Nephron (organoid): Measurements from ENCODE around the gene SYNPO.

Source experiments
- H3K27ac Mint-ChIP-seq, 3 experiments: 2 replicates each; pipeline ENCODE4 v1.8.0; 2020; ENCODE audit warnings: mixed read lengths in 3 of 3, mild to moderate bottlenecking in 2 of 3, moderate library complexity in 1 of 3
- H3K27me3 Mint-ChIP-seq: 2 replicates; pipeline ENCODE4 v1.8.0; 2021; ENCODE audit warnings: low read depth, mild to moderate bottlenecking, moderate library complexity, mixed read lengths
- H3K36me3 Mint-ChIP-seq: 2 replicates; pipeline ENCODE4 v1.8.0; 2020; ENCODE audit warnings: low read depth, mixed read lengths
- H3K4me1 Mint-ChIP-seq: 2 replicates; pipeline ENCODE4 v1.8.0; 2020; ENCODE audit warnings: mixed read lengths
- H3K4me3 Mint-ChIP-seq, 3 experiments: 2 replicates each; pipeline ENCODE4 v1.8.0; 2020; ENCODE audit warnings: mild to moderate bottlenecking in 3 of 3, mixed read lengths in 3 of 3, moderate library complexity in 2 of 3
- H3K9me3 Mint-ChIP-seq: 2 replicates; pipeline ENCODE4 v1.8.0; 2020; ENCODE audit warnings: mixed read lengths
- TF ChIP-seq, protein P1 (sequence below), 3 experiments: fragments of 200-600 bp; sonication (generic); IDR thresholded peaks; one replicate each; pipeline ENCODE4 v1.5.0; 2021; ENCODE audit warnings: antibody characterized with exemption in 3 of 3; ENCODE audit not compliant: unreplicated experiment in 3 of 3

Gene SYNPO

DNA sequence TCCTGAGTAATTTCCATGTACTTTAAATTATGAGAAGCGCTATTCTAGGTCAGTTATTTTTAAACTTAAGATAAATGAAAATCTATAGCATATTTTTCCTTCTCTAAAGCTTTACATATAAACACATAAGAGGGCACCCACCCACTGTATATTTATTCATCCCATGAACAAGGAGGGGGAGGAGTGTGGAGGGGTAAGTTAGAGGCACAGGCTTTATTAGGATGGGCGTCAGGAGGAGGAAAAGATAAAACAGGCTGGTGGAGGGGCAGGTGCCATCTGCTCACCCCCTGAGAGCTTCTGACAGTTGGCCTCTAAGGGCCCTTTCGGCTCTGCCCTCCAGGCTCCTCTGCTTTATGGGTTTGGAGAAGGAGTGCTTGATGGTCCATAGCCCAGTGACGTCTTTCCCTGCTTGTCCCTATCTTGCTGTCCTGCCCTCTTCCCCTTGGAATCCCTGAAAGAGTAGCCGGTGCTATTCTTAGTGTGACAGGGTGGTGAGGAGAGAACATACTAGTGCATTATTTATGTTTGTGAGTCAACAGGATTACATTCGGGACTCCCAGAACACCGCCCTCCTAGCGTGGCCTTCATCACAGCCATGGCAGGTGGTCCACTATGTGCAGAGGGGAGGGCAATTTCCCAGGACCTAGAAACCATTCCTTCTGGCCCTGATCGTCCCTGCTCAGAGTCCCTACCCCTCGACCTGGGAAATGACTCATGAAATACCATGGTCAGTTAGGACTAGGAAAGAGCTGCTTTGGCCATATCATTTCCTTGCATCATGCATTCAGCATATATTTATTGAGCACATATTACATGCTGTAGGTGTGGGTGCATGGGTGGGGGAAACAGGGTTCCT is 7.9 kb upstream of the SYNPO start:
- TF ChIP-seq, protein P1, sequence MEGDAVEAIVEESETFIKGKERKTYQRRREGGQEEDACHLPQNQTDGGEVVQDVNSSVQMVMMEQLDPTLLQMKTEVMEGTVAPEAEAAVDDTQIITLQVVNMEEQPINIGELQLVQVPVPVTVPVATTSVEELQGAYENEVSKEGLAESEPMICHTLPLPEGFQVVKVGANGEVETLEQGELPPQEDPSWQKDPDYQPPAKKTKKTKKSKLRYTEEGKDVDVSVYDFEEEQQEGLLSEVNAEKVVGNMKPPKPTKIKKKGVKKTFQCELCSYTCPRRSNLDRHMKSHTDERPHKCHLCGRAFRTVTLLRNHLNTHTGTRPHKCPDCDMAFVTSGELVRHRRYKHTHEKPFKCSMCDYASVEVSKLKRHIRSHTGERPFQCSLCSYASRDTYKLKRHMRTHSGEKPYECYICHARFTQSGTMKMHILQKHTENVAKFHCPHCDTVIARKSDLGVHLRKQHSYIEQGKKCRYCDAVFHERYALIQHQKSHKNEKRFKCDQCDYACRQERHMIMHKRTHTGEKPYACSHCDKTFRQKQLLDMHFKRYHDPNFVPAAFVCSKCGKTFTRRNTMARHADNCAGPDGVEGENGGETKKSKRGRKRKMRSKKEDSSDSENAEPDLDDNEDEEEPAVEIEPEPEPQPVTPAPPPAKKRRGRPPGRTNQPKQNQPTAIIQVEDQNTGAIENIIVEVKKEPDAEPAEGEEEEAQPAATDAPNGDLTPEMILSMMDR (IDR thresholded peaks at IDR 0.05; ENCODE audit: unreplicated experiment in 3 of 3): no peak
- peaks cover 78% of the 10 kb centered on the region for H3K4me1 Mint-ChIP-seq
- H3K4me3 Mint-ChIP-seq: no peak overlapping the region
- H3K27me3 Mint-ChIP-seq: peaks cover 3% of the 10 kb centered on the region
- H3K36me3 Mint-ChIP-seq: no peaks in the 10 kb centered on the region
- H3K9me3 Mint-ChIP-seq: no peaks in the 10 kb centered on the region
- H3K27ac Mint-ChIP-seq: peak overlapping the region; percentile 42 to 81 (median 76)

GRCh38 chr5:150633429-150633828 is 7.0 kb upstream of the SYNPO start:
- TF ChIP-seq, protein P1 (IDR thresholded peaks at IDR 0.05; ENCODE audit: unreplicated experiment in 3 of 3): no peak

DNA sequence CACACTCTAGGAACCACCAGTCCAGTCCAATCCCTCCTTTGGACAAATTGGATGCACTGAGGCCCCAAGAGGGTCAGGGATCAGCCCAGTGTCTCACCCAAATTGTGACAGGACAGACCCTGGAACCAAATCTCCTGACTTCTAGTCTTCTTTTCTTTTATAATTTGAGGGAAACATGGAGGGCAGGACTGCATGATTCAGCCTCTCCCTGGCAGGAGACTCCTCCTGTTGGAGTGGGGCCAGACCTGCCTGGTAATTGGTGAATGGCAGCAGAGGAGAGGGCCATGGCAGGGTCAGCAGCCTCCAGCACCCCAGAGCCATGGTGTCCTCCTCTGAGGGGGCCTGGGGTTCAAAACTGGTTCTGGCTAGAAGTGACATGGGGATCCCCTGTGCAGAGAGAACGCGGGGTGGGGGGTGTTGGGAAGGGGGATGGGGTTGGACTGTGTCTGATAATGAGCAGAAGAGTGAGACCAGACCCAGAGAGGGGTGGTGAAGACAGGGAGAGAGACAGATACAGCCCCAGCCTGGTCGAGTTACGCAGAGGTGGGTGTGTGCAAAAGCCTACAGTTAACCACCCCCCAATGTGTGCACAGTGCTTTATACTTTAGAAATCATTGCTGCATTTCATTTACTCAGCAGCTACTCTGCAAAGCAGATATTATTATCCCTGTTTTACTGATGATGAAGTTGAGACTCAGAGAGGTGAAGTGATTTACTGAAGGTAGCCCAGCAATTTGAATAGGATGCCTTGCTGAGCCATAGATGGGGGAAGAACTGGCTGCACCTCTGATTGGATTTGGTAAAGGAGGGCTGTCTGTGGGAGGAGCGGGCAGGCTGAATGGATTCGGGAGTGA is 3.8 kb upstream of the SYNPO start:
- Mint-ChIP-seq H3K4me3 (no peak overlapping the region), H3K4me1 (peaks cover 86% of the 10 kb centered on the region), H3K36me3 (no peaks in the 10 kb centered on the region), H3K27me3 (peaks cover 5% of the 10 kb centered on the region), H3K9me3 (no peaks in the 10 kb centered on the region), H3K27ac (peak overlapping the region; percentile 96 to 98 (median 97))
- TF ChIP-seq, protein P1 (IDR thresholded peaks at IDR 0.05; ENCODE audit: unreplicated experiment in 3 of 3): no peak

More at GRCh38 chr5:150633429-150633828, 7.0 kb upstream of the SYNPO start:
- H3K27me3 Mint-ChIP-seq: peaks cover 3% of the 10 kb centered on the region
- H3K4me1 Mint-ChIP-seq: peaks cover 78% of the 10 kb centered on the region
- no peak overlapping the region for H3K4me3 Mint-ChIP-seq
- no peaks in the 10 kb centered on the region for H3K36me3 Mint-ChIP-seq
- H3K9me3 Mint-ChIP-seq: no peaks in the 10 kb centered on the region
- H3K27ac Mint-ChIP-seq: peak overlapping the region in 2 of 3 experiments; percentile 42 to 81

- Mint-ChIP-seq H3K4me1 (peaks cover 87% of the 10 kb centered on the region), H3K4me3 (peak overlapping the region; percentile 10 to 67 (median 61)), H3K36me3 (no peaks in the 10 kb centered on the region), H3K9me3 (no peaks in the 10 kb centered on the region), H3K27me3 (peaks cover 5% of the 10 kb centered on the region), H3K27ac (peak overlapping the region; percentile 96 to 98 (median 97))
- TF ChIP-seq, protein P1 (IDR thresholded peaks at IDR 0.05; ENCODE audit: unreplicated experiment in 3 of 3): no peak
Observed at GRCh38 chr5:150637245-150638052, 3.0 kb upstream of the SYNPO start.

- TF ChIP-seq, protein P1 (IDR thresholded peaks at IDR 0.05; ENCODE audit: unreplicated experiment in 3 of 3): no peak
- Mint-ChIP-seq H3K27me3 (peaks cover 5% of the 10 kb centered on the region), H3K36me3 (peaks cover 2% of the 10 kb centered on the region), H3K4me1 (peaks cover 87% of the 10 kb centered on the region), H3K9me3 (no peaks in the 10 kb centered on the region), H3K4me3 (peak overlapping the region in 2 of 3 experiments; percentile 0 to 40), H3K27ac (peak overlapping the region; percentile 96 to 98 (median 97))
Observed at GRCh38 chr5:150638053-150638444, 2.4 kb upstream of the SYNPO start.
